GM19324 (cell line): Measurements from ENCODE around the gene TLR4.

Experiments
- ATAC-seq: cut with Tn5 transposase; IDR thresholded peaks from one replicate; pipeline ENCODE4 v1.9.1; 2021; ENCODE audit warnings: mild to moderate bottlenecking, moderate library complexity; ENCODE audit not compliant: unreplicated experiment, low FRiP score

Gene TLR4

GRCh38 chr9:117709936-117710335 lies 5.7 kb downstream of the TLR4 start:
- no peak for ATAC-seq

GRCh38 chr9:117714282-117714681 lies 10.1 kb downstream of the TLR4 start:
- ATAC-seq, result no peak

GRCh38 chr9:117715411-117715989 lies 11.3 kb downstream of the TLR4 start:
- no peak for ATAC-seq

- peak; percentile 98 for ATAC-seq
Measured at GRCh38 chr9:117718085-117718484, 13.9 kb downstream of the TLR4 start.

GRCh38 chr9:117718701-117719100 lies 14.5 kb downstream of the TLR4 start:
- ATAC-seq, result no peak

GRCh38 chr9:117719161-117719920 lies 15.1 kb downstream of the TLR4 start:
- no peak for ATAC-seq

GRCh38 chr9:117720066-117720465 lies 15.9 kb downstream of the TLR4 start:
- ATAC-seq, result no peak

GRCh38 chr9:117720555-117720954 lies 16.4 kb downstream of the TLR4 start:
- no peak for ATAC-seq

GRCh38 chr9:117720987-117721386 lies 16.8 kb downstream of the TLR4 start:
- no peak for ATAC-seq

GRCh38 chr9:117722108-117722761 lies 18.0 kb downstream of the TLR4 start:
- ATAC-seq, result no peak

GRCh38 chr9:117723986-117724625 lies 19.9 kb downstream of the TLR4 start:
- ATAC-seq, result no peak

GRCh38 chr9:117725426-117725887 lies 21.3 kb downstream of the TLR4 start:
- ATAC-seq, result no peak

GRCh38 chr9:117729375-117729774 lies 25.2 kb downstream of the TLR4 start:
- ATAC-seq, result no peak

GRCh38 chr9:117732494-117732893 lies 28.3 kb downstream of the TLR4 start:
- ATAC-seq, result no peak

GRCh38 chr9:117733465-117733864 lies 29.3 kb downstream of the TLR4 start:
- ATAC-seq, result no peak

- ATAC-seq, result no peak
Measured at GRCh38 chr9:117734082-117734481, 29.9 kb downstream of the TLR4 start.

GRCh38 chr9:117734523-117735314 lies 30.5 kb downstream of the TLR4 start:
- no peak for ATAC-seq

- ATAC-seq, result no peak
Measured at GRCh38 chr9:117737721-117738226, 33.6 kb downstream of the TLR4 start.

- ATAC-seq, result no peak
Measured at GRCh38 chr9:117739206-117739605, 35.0 kb downstream of the TLR4 start.
